ENCODE results near the gene DOCK1.
"Not testable (repeated sequence)": the region's sequence is repeated elsewhere in the genome, so short reads cannot be mapped to it uniquely, and the experiment has no call there.

Gene DOCK1

DNA sequence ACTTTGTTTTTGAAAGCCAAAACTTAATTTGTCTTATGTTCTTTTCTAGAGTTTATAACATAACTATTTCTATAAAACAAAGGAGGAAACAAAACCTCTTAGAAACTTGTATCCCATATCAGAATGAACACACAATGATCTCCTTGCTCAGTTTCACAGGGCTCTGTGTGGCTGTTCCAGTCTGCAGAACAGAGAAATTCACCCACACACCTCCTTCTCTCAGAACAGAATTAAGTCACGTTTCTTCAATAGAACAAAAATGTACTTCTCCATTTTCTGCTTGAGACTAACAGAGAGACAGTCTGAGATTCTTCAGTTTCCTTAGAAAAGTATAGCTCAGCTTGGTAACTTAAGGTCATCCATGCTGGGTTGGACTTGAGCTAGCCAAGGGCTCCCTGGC lies 15.8 kb upstream of the DOCK1 start:
- H3K4me3 ChIP-seq (ENCODE audit: low read depth, low read length) = no peak overlapping the region
- DNase-seq (ENCODE audit: low read depth) = no peak
- TF ChIP-seq, protein P1, sequence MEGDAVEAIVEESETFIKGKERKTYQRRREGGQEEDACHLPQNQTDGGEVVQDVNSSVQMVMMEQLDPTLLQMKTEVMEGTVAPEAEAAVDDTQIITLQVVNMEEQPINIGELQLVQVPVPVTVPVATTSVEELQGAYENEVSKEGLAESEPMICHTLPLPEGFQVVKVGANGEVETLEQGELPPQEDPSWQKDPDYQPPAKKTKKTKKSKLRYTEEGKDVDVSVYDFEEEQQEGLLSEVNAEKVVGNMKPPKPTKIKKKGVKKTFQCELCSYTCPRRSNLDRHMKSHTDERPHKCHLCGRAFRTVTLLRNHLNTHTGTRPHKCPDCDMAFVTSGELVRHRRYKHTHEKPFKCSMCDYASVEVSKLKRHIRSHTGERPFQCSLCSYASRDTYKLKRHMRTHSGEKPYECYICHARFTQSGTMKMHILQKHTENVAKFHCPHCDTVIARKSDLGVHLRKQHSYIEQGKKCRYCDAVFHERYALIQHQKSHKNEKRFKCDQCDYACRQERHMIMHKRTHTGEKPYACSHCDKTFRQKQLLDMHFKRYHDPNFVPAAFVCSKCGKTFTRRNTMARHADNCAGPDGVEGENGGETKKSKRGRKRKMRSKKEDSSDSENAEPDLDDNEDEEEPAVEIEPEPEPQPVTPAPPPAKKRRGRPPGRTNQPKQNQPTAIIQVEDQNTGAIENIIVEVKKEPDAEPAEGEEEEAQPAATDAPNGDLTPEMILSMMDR (IDR thresholded peaks at IDR 0.05; ENCODE audit: low read depth, low read length) = no peak
- no peak for TF ChIP-seq POLR2A (IDR thresholded peaks at IDR 0.05; ENCODE audit: extremely low read depth, insufficient read length)
- no peak for TF ChIP-seq MYC (IDR thresholded peaks at IDR 0.05; ENCODE audit: low read depth, low read length)
- TF ChIP-seq, protein P2, sequence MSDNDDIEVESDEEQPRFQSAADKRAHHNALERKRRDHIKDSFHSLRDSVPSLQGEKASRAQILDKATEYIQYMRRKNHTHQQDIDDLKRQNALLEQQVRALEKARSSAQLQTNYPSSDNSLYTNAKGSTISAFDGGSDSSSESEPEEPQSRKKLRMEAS (IDR thresholded peaks at IDR 0.05; ENCODE audit: low read depth, low read length) = no peak

DNA sequence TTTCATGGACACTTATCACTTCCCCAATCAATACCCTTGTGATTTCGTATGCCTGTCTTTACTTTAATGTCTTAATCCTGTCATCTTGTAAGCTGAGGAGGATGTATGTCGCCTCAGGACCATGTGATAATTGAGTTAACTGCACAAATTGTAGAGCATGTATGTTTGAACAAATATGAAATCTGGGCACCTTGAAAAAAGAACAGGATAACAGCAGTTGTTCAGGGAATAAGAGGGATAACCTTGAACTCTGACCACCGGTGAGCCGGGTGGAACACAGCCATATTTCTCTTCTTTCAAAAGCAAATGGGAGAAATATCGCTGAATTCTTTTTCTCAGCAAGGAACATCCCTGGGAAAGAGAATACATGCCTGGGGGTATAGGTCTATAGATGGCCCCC lies 14.4 kb upstream of the DOCK1 start:
- not testable (repeated sequence) for H3K4me3 ChIP-seq (ENCODE audit: low read depth, low read length); DNase-seq (ENCODE audit: low read depth)

DNA sequence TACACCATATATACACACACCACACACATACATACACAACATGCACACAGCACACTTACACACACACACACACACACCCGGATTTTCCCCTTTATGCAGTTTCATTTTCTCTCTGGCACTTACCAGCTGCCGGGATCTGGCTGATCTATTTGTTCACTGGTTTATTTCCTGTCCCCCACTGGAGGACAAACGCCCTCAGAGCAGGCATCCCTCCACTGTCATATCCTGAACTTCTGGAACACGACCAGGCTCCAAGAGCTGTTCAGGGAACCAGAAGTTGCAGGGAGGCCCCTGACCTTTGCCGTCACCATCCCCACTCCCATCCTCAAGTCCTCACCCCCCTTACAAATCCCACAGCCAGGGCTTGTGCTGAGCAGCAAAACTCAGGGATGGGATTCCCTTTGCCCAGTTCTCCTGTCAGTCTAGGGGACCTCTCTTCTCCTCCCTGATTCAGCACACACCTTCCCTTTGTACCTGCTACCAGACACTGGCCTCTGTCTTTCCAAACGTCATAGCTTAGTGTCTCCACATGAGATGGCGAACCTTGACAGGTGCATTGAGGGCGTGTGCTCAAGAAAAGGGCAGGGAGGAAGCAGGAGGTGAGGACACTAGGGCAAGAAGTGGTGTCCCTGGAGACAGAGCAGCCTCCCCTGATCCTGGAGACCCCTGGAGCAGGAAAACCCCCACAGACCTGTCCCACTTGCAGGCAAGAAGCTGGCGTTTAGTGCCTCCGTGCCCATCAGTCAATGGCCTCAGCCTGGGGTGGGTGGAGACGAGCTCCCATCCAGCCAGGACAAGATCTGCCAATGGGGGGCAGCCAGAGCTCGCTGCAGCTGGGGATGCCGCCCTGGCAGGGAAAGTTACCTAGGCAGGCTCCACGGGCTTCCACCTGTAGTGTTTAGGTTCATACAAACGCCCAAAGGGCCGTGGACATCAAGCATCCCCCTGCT lies 12.7 kb upstream of the DOCK1 start:
- DNase-seq (ENCODE audit: low read depth) = no peak
- no peak overlapping the region for H3K4me3 ChIP-seq (ENCODE audit: low read depth, low read length)
- TF ChIP-seq, protein P2 (IDR thresholded peaks at IDR 0.05; ENCODE audit: low read depth, low read length) = no peak
- TF ChIP-seq, protein P1 (IDR thresholded peaks at IDR 0.05; ENCODE audit: low read depth, low read length) = no peak
- TF ChIP-seq MYC (IDR thresholded peaks at IDR 0.05; ENCODE audit: low read depth, low read length) = no peak
- no peak for TF ChIP-seq POLR2A (IDR thresholded peaks at IDR 0.05; ENCODE audit: extremely low read depth, insufficient read length)

DNA sequence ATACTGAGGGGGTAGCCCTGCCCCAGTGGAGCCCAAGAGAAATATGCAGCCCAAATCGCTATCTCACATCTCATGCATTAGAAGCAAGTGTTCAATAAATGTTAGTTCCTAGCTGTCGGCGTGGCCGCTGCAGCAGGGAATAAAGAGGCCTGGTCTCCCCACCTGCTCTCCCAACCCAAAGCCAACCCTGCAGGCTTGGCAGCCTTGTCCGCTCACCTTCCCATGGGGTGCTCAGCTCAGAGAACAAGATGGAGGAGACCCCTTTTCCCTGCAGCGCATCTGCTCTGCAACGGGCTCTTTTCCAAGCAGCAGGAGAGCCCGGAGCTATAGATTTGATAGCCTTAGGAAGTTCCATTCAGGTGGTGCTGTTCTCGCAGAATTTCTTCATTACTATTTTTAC lies 12.0 kb upstream of the DOCK1 start:
- no peak for TF ChIP-seq MYC (IDR thresholded peaks at IDR 0.05; ENCODE audit: low read depth, low read length)
- TF ChIP-seq POLR2A (IDR thresholded peaks at IDR 0.05; ENCODE audit: extremely low read depth, insufficient read length) = no peak
- TF ChIP-seq, protein P2 (IDR thresholded peaks at IDR 0.05; ENCODE audit: low read depth, low read length) = no peak
- TF ChIP-seq, protein P1 (IDR thresholded peaks at IDR 0.05; ENCODE audit: low read depth, low read length) = no peak

DNA sequence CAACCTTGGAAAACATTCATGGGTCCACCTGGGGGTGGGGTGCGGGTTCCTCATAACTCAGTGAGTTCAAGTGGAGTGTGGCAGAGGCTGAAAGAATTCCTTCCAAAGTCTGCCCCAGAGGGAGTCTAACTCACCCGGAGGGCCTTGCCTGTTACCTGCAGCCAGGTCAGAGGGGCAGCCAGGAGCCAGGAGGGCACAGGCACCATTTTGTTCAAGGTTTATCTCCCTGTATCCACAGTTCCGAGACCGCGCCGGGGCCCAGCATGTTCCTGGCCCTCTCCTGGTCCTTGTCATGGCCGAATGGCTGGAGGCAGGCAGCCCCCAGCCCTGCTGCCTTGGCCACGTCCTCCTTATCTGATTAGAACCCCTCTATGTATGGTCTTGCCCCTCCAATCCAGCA lies 11.4 kb upstream of the DOCK1 start:
- TF ChIP-seq MYC (IDR thresholded peaks at IDR 0.05; ENCODE audit: low read depth, low read length) (no peak), POLR2A (IDR thresholded peaks at IDR 0.05; ENCODE audit: extremely low read depth, insufficient read length) (no peak)
- TF ChIP-seq, protein P2 (IDR thresholded peaks at IDR 0.05; ENCODE audit: low read depth, low read length) = no peak
- TF ChIP-seq, protein P1 (IDR thresholded peaks at IDR 0.05; ENCODE audit: low read depth, low read length) = no peak
- no peak for DNase-seq (ENCODE audit: low read depth)
- H3K4me3 ChIP-seq (ENCODE audit: low read depth, low read length) = no peak overlapping the region

More for the DNA sequence above, 12.0 kb upstream of the DOCK1 start:
- DNase-seq (ENCODE audit: low read depth) = no peak
- no peak overlapping the region for H3K4me3 ChIP-seq (ENCODE audit: low read depth, low read length)

DNA sequence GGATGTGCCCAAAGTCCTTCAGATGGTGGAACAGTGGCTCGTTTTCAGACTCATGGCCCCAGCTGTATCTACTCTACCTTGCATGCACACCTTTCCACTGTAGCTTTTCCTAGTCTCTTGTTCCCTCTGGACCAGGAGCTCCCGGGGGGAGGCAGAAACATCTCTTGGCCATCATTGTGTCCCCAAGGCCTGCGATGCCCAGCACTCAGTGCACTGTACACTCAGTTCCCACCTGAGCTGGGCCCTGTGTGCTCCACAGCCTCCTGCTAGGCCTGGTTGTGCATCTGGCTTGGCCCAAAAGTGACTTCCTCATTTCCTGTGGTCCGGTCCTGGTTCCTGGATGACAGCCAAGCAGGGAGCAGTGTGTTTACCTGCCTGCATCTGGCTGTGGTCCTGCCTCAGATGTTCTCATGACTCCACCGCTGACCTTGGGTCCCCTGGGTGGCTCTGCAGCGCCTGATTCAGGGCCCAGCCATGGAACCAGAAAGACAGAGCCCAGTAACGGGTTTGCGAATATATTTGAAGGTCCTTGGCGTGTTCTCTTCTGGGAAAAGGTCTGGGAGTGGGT lies 9.9 kb upstream of the DOCK1 start:
- TF ChIP-seq POLR2A (IDR thresholded peaks at IDR 0.05; ENCODE audit: extremely low read depth, insufficient read length) (no peak), MYC (IDR thresholded peaks at IDR 0.05; ENCODE audit: low read depth, low read length) (no peak)
- TF ChIP-seq, protein P1 (IDR thresholded peaks at IDR 0.05; ENCODE audit: low read depth, low read length) = no peak
- TF ChIP-seq, protein P2 (IDR thresholded peaks at IDR 0.05; ENCODE audit: low read depth, low read length) = no peak
- no peak overlapping the region for H3K4me3 ChIP-seq (ENCODE audit: low read depth, low read length)
- DNase-seq (ENCODE audit: low read depth) = no peak

Measured in NB4 (cell line).